NK-92 treated with Interleukin-12 subunit alpha and Interleukin-12 subunit beta, amount 100 ng/mL, for 24 hours (cell line): ENCODE results near the gene PAK1.

Source experiments
- DNase-seq: peaks from one replicate; lab custom pipeline; 2025; lab: John Stamatoyannopoulos, UW

PAK1 gene

DNA sequence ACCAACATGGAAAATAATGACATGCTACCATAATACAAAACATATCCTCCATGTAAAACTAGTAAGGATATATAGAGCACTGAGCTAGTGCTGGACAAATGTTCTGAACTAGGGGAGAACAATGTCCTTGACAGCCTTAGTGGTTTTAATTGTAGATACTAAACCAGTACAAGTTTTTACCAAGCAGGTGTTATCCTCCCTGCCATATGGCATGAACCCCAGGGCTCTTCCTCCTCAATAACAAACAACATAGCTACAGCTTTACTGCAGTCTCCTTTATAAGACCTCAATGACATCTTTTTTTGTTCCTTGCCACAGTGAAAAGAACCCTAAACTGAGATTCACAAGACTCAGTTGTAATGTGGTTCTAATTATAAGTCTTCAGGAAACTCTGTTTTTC, 102.2 kb downstream of the PAK1 start:
- no peak for DNase-seq

DNA sequence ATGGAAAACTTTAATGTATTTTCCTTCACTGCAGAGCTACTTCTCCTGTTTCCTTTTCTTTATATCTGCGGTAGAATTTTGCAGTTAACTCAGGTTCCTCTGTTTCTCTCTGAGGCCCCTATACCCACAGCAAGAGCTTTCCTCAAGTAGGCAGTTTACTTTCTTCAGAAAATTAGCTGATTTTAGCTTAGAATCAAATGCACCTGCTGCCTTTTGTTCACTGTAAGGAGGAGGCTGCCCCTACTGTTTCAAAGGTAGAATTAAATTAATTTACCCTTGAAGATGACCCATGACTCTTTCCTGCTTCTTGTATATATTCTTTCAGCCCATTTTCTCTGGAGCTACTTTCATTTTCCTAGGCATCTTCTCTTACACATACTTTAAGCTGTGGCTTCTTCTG, 103.7 kb downstream of the PAK1 start:
- DNase-seq, result no peak

DNA sequence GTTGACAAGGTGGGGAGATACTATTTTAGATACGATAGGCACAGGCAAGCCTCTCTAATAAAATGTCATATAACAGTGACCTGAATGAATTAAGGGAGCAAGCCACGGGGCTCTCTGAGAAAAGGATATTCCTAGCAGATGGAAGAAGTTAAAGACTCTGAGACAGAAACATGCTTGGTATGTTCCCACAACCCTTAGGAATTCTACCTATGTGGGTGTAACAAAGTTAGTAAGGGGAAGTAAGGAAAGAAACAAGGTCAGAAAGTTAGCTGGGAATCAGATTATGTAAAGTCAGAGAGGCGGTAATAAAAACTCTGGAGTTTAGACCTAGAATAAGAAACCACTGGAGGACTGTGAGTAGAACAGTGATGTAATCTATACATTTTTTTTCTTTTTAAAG, 112.7 kb downstream of the PAK1 start:
- no peak for DNase-seq

DNA sequence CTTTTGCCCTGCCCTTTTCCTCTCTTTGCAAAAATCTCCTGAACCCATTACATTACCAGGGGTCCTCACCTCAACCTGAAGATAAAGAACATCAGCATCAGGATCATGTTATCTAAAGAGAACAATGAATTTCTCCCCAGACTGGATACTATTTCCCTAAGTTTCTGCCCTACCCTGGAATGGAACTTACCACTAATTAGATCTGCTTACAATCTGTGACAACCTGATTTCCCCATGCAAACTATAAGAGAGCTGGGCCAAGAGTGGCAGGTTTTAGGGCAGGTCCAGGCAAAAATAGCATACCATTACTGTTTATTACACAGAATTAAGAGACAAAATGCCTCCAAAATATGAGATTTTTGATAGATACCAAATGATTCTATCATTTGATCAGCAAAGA, 114.4 kb downstream of the PAK1 start:
- no peak for DNase-seq

DNA sequence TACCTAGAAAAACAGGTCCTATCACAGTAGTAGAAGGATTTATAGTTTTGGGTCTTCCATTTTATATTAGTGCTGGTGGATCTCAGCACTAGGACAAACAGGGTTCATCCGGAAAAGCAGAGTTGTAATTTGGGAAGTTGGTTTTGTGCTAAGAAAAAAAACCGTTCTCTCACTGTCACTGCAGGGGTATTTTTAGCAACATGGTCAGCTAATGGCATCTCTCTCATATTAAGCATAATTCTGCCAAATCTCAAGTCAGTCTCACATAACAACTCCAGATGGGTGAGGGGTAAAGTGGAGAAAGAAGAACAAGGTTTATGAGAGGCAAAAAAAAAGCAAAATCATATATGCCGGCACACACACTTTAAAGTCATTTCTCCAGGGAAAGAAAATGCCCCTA, 120.8 kb downstream of the PAK1 start:
- DNase-seq, result no peak

DNA sequence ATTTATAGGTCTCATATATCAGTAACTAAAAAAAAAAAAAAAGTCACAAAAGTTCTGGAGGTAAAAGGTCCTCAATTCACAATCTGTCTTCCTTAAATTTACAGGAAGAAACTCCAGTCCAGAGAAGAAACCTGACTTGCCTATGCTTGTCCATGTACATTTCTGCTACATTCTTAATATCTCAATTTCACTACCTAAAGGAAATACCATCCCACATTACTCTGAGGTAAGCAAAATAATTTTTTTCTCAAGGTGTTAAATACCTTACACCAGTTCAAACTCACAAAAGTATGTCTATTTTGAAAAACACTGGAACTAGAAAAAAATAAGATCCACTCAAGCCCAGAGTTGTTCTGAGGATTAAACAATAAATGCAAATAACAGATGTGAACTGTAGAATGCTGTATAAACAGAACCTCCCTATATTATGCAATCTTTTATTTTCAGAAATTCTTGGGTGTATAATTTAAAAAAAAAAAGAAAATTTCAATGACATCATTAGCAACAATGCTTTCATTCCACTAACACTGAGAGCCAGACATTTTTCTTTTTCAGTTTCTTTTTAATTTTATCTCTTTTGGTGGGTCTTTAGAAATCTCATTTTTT, 122.5 kb downstream of the PAK1 start:
- no peak for DNase-seq

DNA sequence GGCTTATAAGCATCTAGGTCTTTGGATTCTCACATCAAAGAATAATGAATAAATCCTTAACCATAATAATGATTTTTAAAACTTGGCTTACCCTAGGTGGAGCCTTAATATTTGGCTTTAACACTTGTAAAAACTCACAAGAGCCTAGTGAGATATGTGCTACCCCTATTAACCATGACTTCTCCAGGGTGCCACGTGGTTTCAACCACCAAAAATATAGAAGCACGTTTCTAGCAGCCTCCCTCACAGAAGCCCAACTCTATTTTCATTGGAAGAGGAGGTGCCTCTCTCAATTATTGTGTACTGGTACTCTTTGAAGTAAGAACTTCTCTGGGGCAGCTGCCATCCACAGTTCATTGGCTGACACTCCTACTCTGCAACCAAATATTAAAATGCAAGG, 125.9 kb downstream of the PAK1 start:
- no peak for DNase-seq

DNA sequence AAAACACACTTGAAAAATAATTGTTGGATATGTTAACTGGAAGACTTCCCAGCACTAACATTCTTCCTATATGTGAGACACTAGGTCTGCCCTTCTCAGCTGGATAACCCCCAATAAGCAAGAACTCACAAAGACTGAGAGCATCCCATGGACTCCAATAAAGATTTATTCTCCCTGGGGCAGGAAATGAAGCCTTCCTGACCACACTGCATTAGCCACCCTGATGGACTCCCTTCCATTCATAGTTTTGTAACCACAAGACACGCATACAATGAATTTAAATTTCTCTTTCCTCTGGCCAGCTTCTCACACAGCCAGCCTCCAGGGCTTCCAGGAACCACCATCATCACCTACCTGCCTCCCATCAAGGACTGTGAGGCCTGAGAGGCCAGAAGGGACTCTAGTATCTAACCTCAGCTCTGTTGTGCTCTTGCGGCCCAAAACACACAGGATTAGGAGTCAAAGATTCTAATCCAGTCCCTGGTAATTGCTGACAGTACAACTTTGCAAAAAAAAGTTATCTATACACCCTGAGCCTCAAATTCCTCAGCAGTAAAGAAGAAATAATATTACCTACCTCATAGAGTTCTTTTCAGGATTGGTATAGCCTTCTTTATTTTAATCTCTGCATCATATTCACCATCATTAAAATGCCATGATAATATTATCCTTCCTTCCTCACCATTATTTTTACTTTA, 126.8 kb downstream of the PAK1 start:
- DNase-seq, result no peak

DNA sequence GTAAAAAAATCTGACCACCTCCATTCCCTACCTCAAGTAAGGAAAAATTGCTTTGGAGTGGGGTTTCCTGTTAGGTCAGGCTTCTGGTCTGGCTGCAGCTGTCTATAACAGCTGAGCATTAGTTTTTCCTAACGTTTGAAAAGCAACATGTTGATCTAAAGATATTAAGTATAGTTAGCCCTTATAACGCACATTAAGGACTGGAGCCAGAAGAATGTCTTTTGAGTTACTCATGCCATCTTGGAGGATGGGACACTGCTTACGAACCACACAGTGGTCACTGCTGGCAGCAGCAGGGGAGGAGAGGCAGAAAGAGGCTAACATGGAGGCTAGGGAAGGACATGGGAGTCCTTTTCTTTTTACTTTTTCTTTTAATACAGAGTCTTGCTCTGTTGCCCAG, 128.3 kb downstream of the PAK1 start:
- no peak for DNase-seq

DNA sequence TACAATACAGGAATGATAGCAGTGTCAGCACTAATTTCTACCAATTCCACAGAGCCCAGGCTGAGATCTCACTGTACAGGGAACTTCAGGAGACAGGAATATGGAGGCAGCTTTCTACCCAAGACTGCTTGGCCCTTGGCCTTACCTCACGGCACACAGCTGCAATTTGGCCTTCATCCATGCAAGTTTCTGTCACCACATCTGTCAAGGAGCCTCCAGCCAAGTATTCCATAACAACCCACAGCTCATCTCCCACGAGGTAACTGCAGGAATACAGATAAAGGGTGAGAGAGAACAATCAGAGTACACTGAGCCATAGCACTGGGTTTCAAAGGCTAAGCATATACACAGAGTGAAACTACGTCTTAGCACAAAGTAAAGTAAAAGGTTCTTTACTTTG, 133.4 kb downstream of the PAK1 start:
- no peak for DNase-seq

DNA sequence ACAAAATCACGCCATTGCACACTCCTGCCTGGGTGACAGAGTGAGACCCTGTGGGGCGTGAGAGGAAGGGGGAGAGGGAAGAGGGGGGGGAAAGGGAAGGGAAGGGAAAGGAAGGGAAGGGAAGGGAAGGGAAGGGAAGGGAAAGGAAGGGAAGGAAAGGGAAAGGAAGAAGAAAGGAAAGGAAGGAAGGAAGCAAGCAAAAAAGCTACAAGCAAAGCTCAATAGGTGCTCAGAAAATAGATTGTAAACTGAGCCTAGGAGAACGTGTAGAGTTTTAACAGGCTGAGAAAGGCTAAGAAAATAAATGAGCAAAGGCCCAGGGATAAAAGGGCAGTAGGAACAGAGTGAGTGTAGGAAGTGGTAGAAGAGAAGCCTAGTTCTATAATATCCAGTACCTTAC, 141.6 kb downstream of the PAK1 start:
- DNase-seq, result no peak

DNA sequence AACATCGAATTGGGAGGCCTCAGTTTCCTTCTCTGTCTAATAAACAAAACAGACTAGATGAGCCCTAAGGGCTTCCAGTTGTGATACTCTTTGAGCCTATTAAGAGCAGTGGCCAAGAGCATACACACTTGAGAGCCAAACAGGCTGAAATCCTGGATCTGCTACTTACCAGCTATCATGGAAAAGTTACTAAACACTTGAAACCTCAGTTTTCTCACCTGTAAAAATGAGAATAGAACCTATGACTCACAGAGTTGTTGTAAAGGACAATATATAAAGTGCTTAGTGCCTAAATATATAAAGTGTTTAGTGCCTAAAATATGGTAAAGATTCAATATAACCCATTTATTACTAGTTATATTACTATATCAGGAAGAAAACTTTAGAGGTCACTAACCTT, 148.7 kb downstream of the PAK1 start:
- no peak for DNase-seq

DNA sequence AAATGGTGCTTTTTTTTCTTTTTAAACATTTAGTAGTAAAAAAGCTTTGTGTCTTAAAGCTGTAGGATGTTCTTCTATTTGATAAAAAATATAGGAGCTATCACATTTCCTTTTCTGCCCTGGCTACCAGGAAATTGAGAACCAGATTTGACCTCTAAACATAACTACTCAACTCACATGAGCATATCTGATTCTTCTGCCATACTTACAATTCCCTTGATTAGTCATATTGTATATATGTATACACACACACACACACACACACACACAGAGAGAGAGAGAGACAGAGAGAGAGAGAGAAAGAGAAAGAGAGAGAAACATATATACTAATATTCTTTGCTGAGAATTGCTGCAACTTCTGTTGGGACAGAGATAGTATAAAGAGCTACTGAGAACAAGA, 149.4 kb downstream of the PAK1 start:
- DNase-seq, result no peak

DNA sequence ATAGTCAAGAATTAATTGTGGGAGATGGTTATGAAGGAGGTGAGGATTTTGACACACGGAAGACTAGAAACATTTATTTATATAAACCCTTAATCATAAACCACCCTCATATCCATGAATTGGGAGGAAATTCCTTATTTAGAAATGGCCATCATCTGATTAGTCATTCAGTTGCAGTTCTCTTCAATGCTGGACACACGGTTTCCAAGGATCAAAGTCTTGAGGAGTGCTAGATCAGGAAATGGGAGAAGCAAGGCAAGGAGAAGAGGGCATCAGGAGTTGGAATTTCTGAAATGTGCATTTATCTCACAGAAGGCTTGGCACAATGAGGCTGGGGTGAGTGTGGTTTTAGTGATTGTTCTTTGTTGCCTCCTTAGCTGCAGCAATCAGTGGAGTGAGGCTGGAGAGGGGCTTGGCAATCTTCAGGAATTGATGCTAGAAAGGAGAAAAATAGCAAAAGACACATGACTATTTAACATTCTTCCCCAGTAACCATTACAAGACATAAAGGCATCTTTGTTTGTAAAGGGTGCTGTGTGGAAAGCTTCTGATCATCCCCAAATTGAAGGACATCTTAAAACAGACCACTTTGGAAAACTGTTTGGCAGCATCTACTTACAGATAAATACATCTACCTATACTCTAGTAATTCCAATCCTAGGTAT, 150.8 kb downstream of the PAK1 start:
- DNase-seq, result no peak

DNA sequence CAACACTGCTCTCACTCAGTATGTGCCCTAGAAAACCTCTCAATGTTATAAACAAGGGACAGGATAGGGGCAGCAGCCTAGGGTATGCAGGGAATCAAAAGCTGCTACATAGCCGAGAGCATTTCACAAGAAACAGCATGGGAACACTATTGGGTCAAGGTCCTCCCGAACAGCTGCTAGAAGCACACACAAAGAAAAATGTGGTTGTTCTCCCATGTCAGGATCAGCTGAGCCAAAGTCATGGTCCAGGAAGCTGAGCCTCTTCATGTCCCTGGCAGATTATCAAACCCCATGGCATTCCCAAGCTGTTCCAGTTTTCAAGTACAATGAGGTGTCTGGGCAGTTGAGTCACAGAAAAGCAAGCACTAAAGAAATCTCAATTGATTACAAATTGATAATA, 151.4 kb downstream of the PAK1 start:
- no peak for DNase-seq

DNA sequence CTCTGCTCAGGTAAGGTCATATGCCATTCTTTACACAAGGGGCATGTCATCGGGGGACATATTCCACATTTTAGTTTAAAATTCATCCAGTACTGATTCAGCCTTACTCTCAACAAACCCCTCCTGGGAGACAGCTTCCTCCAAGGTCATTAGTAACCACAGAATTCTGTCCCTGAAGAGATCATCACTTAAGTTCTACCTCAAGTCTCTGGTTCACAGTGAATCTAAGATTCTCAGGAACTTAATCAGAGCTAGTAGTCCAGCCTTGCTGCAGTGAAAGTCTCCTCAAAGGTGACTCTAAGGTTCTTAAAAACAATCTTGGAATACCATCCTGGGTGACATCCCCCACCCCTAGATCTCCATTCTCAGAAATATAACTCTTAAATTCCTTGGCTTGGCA, 153.5 kb downstream of the PAK1 start:
- no peak for DNase-seq

DNA sequence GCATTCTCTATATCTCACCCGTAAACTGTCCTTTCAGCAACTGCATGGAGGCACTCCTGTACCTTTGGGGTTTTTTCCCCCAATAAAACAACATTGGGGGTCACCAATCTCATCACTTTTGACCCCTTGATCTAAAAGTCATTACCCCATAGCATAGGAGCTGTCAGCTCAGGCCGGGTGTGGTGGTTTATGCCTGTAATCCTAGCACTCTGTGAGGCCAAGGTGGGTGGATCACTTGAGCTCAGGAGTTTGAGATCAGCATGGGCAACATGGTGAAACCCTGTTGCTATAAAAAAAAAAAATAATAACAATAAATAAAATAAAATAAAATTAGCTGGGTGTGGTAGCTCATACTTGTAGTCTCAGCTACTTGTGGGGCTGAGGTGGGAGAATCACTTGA, 155.3 kb downstream of the PAK1 start:
- DNase-seq, result no peak

DNA sequence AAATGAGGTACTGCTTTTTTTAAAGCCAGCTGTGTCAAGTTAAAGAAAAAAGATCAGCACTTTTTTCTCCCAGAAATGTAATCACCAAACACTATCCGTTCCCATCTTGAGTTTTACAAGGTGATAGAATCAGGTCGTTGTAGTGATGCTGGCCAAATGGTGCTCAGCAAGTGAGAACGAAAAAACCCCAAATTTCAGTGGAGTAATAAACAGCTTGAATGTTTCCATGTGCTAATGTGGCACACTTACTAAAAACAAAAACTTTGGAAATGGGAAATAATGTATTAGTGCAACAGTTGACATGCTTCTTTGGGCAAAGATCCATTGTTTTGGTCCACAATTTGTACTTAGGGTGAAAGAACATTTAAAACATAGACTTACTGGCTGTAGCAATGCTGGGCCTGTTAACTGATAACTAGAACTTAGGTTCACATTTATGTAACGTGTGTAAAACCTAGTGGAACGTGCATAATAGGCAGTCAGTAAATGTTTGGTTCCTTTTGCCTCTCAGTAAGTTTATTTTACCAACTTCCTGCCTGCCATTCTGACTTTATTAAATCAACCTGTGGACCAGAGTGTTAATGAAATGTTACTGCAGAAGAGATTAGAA, 157.1 kb downstream of the PAK1 start:
- no peak for DNase-seq

DNA sequence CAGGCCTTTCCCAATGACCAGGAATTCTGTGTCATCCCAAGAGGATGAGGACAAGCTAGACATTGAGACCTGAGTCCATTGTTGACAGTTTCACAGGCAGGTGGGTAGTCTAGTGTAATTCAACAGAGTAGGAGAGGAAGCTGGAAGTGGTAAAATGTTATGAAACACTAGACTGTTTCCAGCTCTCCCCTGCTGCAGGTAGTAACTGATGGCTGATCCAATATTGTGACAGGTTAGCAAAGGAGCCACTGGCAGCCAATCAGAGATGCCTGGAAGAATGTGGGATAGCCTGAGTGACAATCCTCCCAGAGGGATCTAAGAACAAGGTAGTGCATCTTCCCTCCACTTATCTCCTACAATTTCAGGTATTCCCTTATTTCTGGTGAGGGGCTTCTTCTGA, 161.8 kb downstream of the PAK1 start:
- no peak for DNase-seq

DNA sequence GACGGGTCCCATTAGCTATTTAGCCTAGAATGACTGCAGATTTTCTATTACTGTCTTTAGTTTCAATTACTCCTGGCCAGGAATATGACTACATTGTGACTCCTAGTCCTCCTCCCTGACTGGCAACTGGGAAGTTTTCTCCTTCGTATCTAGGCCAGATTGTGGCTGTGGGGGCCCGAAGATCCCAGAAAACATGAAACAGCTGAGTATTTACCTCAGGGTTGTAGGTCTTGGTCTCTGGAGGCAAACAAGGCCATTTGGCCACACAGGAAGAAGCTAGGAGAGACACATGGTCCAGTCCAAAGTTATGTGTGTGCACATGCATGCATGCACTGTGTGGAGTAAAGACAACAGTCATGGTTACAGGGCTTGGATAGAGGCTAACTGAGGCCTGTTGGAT, 162.2 kb downstream of the PAK1 start:
- no peak for DNase-seq

DNA sequence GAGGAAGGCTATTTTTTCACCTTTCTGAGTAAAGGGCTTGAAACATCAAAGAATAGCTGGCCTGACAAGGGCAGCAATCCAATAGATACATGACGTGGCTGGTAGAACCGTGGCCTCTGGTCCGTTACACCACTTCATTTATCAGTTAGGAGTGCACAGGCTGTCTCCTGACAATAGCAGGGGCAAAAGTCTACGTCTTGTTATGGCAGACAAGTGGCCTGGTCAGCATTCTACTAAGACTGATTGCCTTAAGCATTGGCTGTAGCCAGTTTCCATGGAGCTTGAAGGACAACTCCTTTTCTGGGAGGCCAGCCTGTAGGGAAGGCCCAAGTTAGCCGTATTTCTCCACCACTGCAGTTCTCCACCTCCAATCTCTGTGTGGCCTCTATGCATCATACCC, 163.2 kb downstream of the PAK1 start:
- DNase-seq, result no peak

DNA sequence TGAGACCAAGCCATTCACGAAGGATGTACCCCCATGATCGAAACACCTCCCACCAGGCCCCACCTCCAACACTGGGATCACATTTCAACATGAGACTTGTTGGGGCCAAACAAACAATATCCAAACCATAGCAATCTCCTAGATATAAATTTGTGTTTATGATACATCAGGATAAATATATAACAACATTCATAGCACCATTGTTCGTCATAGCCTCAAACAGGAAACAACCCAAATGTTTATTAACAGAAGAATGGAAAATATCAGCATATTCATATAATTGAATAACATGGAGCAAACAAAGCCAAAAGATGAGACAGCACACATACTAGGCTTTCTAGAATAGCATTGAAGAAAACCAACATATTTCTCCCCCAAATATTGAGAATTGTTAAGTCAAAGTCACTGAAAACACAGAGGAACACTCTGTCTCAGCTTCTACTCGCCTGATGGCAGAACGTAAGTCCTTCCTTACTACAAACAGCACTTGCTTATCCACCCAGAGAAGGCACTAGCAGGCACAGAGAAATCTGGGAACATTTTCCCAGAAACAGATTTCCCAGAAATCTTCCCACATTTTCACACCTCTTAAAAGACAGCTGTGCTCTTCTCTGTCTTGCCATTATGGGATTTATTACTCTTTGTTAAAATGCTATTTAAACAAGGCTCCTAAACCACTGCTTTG, 164.4 kb downstream of the PAK1 start:
- DNase-seq, result no peak

DNA sequence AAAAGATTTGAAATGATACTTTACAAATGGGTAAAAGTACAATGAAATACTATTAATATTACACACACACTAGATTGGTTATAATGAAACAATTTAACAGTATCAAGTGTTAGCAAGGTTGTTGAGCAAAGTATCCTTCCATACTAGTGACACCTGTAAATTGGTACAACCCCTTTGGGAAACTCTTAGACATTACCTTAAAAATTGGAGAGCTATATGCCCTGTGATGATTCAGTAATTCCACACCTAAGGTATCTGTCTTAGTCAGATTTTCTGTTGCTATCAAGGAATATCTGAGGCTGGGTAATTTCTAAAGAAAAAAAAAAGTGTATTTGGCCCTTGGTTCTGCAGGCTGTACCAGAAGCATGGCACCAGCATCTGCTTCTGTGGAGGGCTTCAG, 165.1 kb downstream of the PAK1 start:
- no peak for DNase-seq
